Measurements from ENCODE around the gene SFTPB. TPM values are rescaled to one million over a fixed set of nuclear protein-coding genes. Genes with fewer than 3 reads are reported as not detected.
A peak's percentile ranks its signal among the peaks of the same experiment; 100 is the strongest.

Gene SFTPB
- total RNA-seq, 2 donors from 2014 or later, result 0.15 TPM; not detected in 1

- Histone ChIP-seq H3K36me3 (peaks cover 12% of the 10 kb centered on the region), H3K9me3 (no peaks in the 10 kb centered on the region), H3K4me1 (peaks cover 0 to 52% of the 10 kb centered on the region in 2 donors), H3K4me3 (peak within 1 kb of the TSS; percentile 94 to 97), H3K27ac (peak within 1 kb of the TSS; percentile 86 to 90), H3K27me3 (no peaks in the 10 kb centered on the region)
- no peak for TF ChIP-seq CTCF (IDR thresholded peaks at IDR 0.05)
- DNase-seq (ENCODE audit: low spot score), result peak; percentile 92
These were observed 56.1 kb downstream of the SFTPB start, which contains the start of gene C2orf68 for GRCh38 chr2:85611705-85612587. Gene C2orf68 (minus strand): TSS chr2:85612066. CDS start chr2:85611984, 82 bp downstream.

DNA sequence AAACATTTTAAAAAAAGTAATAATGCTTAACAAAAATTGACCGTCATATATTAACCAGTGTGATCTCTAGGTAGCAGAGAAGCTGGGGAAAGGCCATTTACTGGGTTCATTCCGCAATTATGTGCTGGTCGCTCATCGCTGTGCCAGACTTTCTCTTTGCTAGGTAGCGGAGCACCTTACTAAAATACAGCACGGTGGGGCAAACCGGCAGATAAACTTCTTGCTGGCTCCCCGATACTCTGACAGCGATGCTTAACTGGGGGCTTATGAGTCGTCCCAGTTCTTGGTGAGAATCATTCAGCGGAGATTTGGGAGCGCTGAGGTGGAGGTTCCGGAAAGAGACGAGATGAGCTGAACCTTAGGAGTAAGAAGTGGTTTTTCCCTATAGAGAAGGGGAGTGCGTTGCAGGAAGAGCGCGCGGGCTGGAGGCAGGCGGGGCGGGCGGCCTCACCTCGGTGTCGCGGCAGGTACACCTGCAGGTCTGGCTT lies 56.7 kb downstream of the SFTPB start:
- peaks cover 12% of the 10 kb centered on the region for H3K36me3 ChIP-seq
- DNase-seq (ENCODE audit: low spot score), result no peak
- H3K4me3 ChIP-seq, result peak overlapping the region; percentile 94 to 97
- peak overlapping the region; percentile 86 to 90 for H3K27ac ChIP-seq
- no peaks in the 10 kb centered on the region for H3K27me3 ChIP-seq
- H3K9me3 ChIP-seq, result no peaks in the 10 kb centered on the region
- TF ChIP-seq CTCF (IDR thresholded peaks at IDR 0.05), result no peak
- H3K4me1 ChIP-seq, result peaks cover 0 to 54% of the 10 kb centered on the region in 2 donors

Other genes starting within 250 kb of the SFTPB start
- not detected for gene SH2D6, start 249.5 kb downstream of the SFTPB start, total RNA-seq
- 100 to 1,000 TPM in 1 of 2 donors, 10 to 100 TPM in 1; 95.6 to 101 TPM for gene MAT2A, start 129.0 kb downstream of the SFTPB start, total RNA-seq
- 10 to 100 TPM; 18.0 to 23.3 TPM for gene GGCX, start 106.7 kb downstream of the SFTPB start, total RNA-seq
- gene VAMP8, start 90.6 kb downstream of the SFTPB start, total RNA-seq, result 10 to 100 TPM; 11.9 to 26.1 TPM
- 10 to 100 TPM; 37.2 to 61.7 TPM for gene VAMP5, start 83.8 kb downstream of the SFTPB start, total RNA-seq
- 100 to 1,000 TPM; 109 to 194 TPM for gene RNF181, start 72.5 kb downstream of the SFTPB start, total RNA-seq
- gene TMEM150A, start 65.5 kb downstream of the SFTPB start, total RNA-seq, result 10 to 100 TPM; 15.8 to 21.7 TPM
- gene C2orf68, start 56.1 kb downstream of the SFTPB start, total RNA-seq, result 10 to 100 TPM in 1 of 2 donors, 1 to 10 TPM in 1; 8.9 to 11.1 TPM
- gene USP39, start 52.0 kb downstream of the SFTPB start, total RNA-seq, result 10 to 100 TPM; 35.0 to 78.2 TPM
- 1 to 10 TPM in 1 of 2 donors, not detected in 1; 1.4 TPM for gene GNLY, start 26.2 kb upstream of the SFTPB start, total RNA-seq
- gene ATOH8, start 85.8 kb upstream of the SFTPB start, total RNA-seq, result 100 to 1,000 TPM in 1 of 2 donors, 10 to 100 TPM in 1; 35.1 to 116 TPM
- 10 to 100 TPM in 1 of 2 donors, 1 to 10 TPM in 1; 5.5 to 20.4 TPM for gene ST3GAL5, start 220.8 kb upstream of the SFTPB start, total RNA-seq